ENCODE data around the gene GAK. TPM values are rescaled to one million over a fixed set of nuclear protein-coding genes. Genes with fewer than 3 reads are reported as not detected.

GAK gene
- total RNA-seq, 1 donor from 2014 or later = 86.9 TPM

GRCh38 chr4:884896-885295, 47.2 kb downstream of the GAK start:
- H4K20me1 ChIP-seq (ENCODE audit: insufficient read depth, low read length) = peaks cover 26% of the 10 kb centered on the region
- H3K9me3 Mint-ChIP-seq (ENCODE audit: unreplicated experiment) = no peaks in the 10 kb centered on the region
- no peaks in the 10 kb centered on the region for H3K79me2 ChIP-seq (ENCODE audit: insufficient read depth, low read length)
- peaks cover 5% of the 10 kb centered on the region for H3K36me3 Mint-ChIP-seq (ENCODE audit: low read depth, unreplicated experiment)
- H3K27ac Mint-ChIP-seq (ENCODE audit: unreplicated experiment) = no peak overlapping the region
- DNase-seq (ENCODE audit: low read depth) (no peak), FAIRE-seq (no peak)
- H3K4me1 ChIP-seq (ENCODE audit: insufficient read depth, low read length) = no peaks in the 10 kb centered on the region
- H3K27ac ChIP-seq (ENCODE audit: low read depth, low read length) = no peak overlapping the region
- no peak overlapping the region for H3K4me3 ChIP-seq (ENCODE audit: insufficient read depth, low read depth, low read length)
- no peak overlapping the region for H3K9ac ChIP-seq (ENCODE audit: low read length)
- no peak overlapping the region for H2AFZ ChIP-seq (ENCODE audit: low read depth, low read length)
- no peaks in the 10 kb centered on the region for H3K27me3 ChIP-seq (ENCODE audit: insufficient read depth, low read length)
- H3K36me3 ChIP-seq (ENCODE audit: insufficient read depth, low read length) = peaks cover 9% of the 10 kb centered on the region
- no peak overlapping the region for H3K4me3 Mint-ChIP-seq (ENCODE audit: unreplicated experiment)
- H3K9me3 ChIP-seq (ENCODE audit: insufficient read depth, low read depth, low read length) = no peaks in the 10 kb centered on the region
- H3K4me2 ChIP-seq (ENCODE audit: low read length) = no peak overlapping the region
- TF ChIP-seq EZH2 (IDR thresholded peaks at IDR 0.05; ENCODE audit: insufficient read depth, low read length) = no peak
- TF ChIP-seq, protein P1, sequence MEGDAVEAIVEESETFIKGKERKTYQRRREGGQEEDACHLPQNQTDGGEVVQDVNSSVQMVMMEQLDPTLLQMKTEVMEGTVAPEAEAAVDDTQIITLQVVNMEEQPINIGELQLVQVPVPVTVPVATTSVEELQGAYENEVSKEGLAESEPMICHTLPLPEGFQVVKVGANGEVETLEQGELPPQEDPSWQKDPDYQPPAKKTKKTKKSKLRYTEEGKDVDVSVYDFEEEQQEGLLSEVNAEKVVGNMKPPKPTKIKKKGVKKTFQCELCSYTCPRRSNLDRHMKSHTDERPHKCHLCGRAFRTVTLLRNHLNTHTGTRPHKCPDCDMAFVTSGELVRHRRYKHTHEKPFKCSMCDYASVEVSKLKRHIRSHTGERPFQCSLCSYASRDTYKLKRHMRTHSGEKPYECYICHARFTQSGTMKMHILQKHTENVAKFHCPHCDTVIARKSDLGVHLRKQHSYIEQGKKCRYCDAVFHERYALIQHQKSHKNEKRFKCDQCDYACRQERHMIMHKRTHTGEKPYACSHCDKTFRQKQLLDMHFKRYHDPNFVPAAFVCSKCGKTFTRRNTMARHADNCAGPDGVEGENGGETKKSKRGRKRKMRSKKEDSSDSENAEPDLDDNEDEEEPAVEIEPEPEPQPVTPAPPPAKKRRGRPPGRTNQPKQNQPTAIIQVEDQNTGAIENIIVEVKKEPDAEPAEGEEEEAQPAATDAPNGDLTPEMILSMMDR (IDR thresholded peaks at IDR 0.05; ENCODE audit: insufficient read depth, low read depth, low read length) = no peak
- no peaks in the 10 kb centered on the region for H3K27me3 Mint-ChIP-seq (ENCODE audit: low read depth, unreplicated experiment)
- no peaks in the 10 kb centered on the region for H3K4me1 Mint-ChIP-seq (ENCODE audit: low read depth, unreplicated experiment)

- no peak overlapping the region for H2AFZ ChIP-seq (ENCODE audit: low read depth, low read length)
- peaks cover 26% of the 10 kb centered on the region for H4K20me1 ChIP-seq (ENCODE audit: insufficient read depth, low read length)
- no peak overlapping the region for H3K4me3 ChIP-seq (ENCODE audit: insufficient read depth, low read depth, low read length)
- no peaks in the 10 kb centered on the region for H3K9me3 Mint-ChIP-seq (ENCODE audit: unreplicated experiment)
- no peak overlapping the region for H3K27ac ChIP-seq (ENCODE audit: low read depth, low read length)
- no peaks in the 10 kb centered on the region for H3K4me1 Mint-ChIP-seq (ENCODE audit: low read depth, unreplicated experiment)
- no peaks in the 10 kb centered on the region for H3K27me3 ChIP-seq (ENCODE audit: insufficient read depth, low read length)
- H3K9me3 ChIP-seq (ENCODE audit: insufficient read depth, low read depth, low read length) = no peaks in the 10 kb centered on the region
- no peaks in the 10 kb centered on the region for H3K4me1 ChIP-seq (ENCODE audit: insufficient read depth, low read length)
- H3K36me3 ChIP-seq (ENCODE audit: insufficient read depth, low read length) = peaks cover 9% of the 10 kb centered on the region
- TF ChIP-seq, protein P1 (IDR thresholded peaks at IDR 0.05; ENCODE audit: insufficient read depth, low read depth, low read length) = no peak
- TF ChIP-seq EZH2 (IDR thresholded peaks at IDR 0.05; ENCODE audit: insufficient read depth, low read length) = no peak
- H3K27ac Mint-ChIP-seq (ENCODE audit: unreplicated experiment) = no peak overlapping the region
- no peaks in the 10 kb centered on the region for H3K27me3 Mint-ChIP-seq (ENCODE audit: low read depth, unreplicated experiment)
- no peak overlapping the region for H3K4me2 ChIP-seq (ENCODE audit: low read length)
- FAIRE-seq (no peak), DNase-seq (ENCODE audit: low read depth) (no peak)
- H3K36me3 Mint-ChIP-seq (ENCODE audit: low read depth, unreplicated experiment) = peaks cover 5% of the 10 kb centered on the region
- H3K4me3 Mint-ChIP-seq (ENCODE audit: unreplicated experiment) = no peak overlapping the region
- H3K9ac ChIP-seq (ENCODE audit: low read length) = no peak overlapping the region
- H3K79me2 ChIP-seq (ENCODE audit: insufficient read depth, low read length) = no peaks in the 10 kb centered on the region
Observed at GRCh38 chr4:884259-884658, 47.9 kb downstream of the GAK start.

- H3K4me1 Mint-ChIP-seq (ENCODE audit: low read depth, unreplicated experiment) = no peaks in the 10 kb centered on the region
- no peak for FAIRE-seq
- H3K36me3 ChIP-seq (ENCODE audit: insufficient read depth, low read length) = peaks cover 13% of the 10 kb centered on the region
Observed at GRCh38 chr4:883377-884095, 48.6 kb downstream of the GAK start.

More at GRCh38 chr4:883377-884095, 48.6 kb downstream of the GAK start:
- H3K9me3 ChIP-seq (ENCODE audit: insufficient read depth, low read depth, low read length) = no peaks in the 10 kb centered on the region
- TF ChIP-seq EZH2 (IDR thresholded peaks at IDR 0.05; ENCODE audit: insufficient read depth, low read length) = no peak
- TF ChIP-seq, protein P1 (IDR thresholded peaks at IDR 0.05; ENCODE audit: insufficient read depth, low read depth, low read length) = no peak
- H3K4me1 ChIP-seq (ENCODE audit: insufficient read depth, low read length) = no peaks in the 10 kb centered on the region
- Mint-ChIP-seq H3K9me3 (ENCODE audit: unreplicated experiment) (no peaks in the 10 kb centered on the region), H3K27me3 (ENCODE audit: low read depth, unreplicated experiment) (no peaks in the 10 kb centered on the region), H3K36me3 (ENCODE audit: low read depth, unreplicated experiment) (peaks cover 5% of the 10 kb centered on the region), H3K4me3 (ENCODE audit: unreplicated experiment) (no peak overlapping the region), H3K27ac (ENCODE audit: unreplicated experiment) (no peak overlapping the region)
- no peaks in the 10 kb centered on the region for H3K79me2 ChIP-seq (ENCODE audit: insufficient read depth, low read length)
- H3K4me3 ChIP-seq (ENCODE audit: insufficient read depth, low read depth, low read length) = no peak overlapping the region
- H3K27ac ChIP-seq (ENCODE audit: low read depth, low read length) = no peak overlapping the region
- H2AFZ ChIP-seq (ENCODE audit: low read depth, low read length) = no peak overlapping the region
- no peak for DNase-seq (ENCODE audit: low read depth)
- no peaks in the 10 kb centered on the region for H3K27me3 ChIP-seq (ENCODE audit: insufficient read depth, low read length)
- H4K20me1 ChIP-seq (ENCODE audit: insufficient read depth, low read length) = peaks cover 26% of the 10 kb centered on the region
- no peak overlapping the region for H3K4me2 ChIP-seq (ENCODE audit: low read length)
- H3K9ac ChIP-seq (ENCODE audit: low read length) = no peak overlapping the region

Data from astrocyte (in vitro differentiated cells and primary cell).